GM20000 (cell line): ENCODE results near the gene RPS6KA5.

Experiments
- DNase-seq: peaks from one replicate; pipeline ENCODE4 v3.0.0; 2012; ENCODE audit warnings: low spot score
- TF ChIP-seq, protein P1 (sequence below): IDR thresholded peaks from 2 replicates; pipeline ENCODE4 v1.5.1; 2012; ENCODE audit warnings: mild to moderate bottlenecking, control low read depth; ENCODE audit errors: extremely low read depth, missing control alignments

The RPS6KA5 gene

DNA sequence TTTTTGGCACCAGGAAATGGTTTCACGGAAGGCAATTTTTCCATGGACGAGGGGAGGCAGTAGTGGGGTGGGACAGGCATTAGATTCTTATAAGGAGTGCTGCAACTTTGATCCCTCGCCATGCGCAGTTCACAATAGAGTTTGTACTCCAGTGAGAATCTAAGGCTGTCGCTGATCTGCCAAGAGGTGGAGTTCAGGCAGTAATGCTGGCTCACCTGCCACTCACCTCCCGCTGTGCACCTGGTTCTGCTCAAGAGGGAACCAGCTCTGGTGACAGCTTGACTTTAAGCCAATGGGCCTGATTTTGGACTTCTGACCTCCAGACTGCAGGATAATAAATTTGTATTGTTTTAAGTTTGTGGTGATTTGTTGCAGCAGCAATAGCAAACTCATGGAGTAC is 163.4 kb downstream of the RPS6KA5 start:
- TF ChIP-seq, protein P1, sequence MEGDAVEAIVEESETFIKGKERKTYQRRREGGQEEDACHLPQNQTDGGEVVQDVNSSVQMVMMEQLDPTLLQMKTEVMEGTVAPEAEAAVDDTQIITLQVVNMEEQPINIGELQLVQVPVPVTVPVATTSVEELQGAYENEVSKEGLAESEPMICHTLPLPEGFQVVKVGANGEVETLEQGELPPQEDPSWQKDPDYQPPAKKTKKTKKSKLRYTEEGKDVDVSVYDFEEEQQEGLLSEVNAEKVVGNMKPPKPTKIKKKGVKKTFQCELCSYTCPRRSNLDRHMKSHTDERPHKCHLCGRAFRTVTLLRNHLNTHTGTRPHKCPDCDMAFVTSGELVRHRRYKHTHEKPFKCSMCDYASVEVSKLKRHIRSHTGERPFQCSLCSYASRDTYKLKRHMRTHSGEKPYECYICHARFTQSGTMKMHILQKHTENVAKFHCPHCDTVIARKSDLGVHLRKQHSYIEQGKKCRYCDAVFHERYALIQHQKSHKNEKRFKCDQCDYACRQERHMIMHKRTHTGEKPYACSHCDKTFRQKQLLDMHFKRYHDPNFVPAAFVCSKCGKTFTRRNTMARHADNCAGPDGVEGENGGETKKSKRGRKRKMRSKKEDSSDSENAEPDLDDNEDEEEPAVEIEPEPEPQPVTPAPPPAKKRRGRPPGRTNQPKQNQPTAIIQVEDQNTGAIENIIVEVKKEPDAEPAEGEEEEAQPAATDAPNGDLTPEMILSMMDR: no peak
- no peak for DNase-seq

DNA sequence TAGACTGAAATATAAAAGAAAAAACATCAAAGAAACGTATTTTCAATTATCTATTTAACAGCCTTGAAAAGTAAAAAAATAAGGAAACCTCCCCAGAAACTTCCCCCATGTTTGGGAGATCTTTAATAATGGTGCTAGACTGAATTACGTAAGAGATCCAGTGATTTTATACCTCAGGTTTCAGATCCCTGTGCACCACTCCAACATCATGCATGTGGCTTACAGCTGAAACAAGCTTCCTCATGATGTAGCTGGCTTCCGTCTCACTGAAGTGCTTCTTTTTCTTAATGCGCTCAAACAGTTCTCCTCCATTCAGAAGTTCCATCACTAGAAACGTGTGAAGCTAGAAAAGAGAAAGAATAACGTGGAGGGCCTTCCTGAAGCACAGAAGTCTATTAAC is 166.2 kb downstream of the RPS6KA5 start:
- TF ChIP-seq, protein P1: no peak
- DNase-seq: no peak

DNA sequence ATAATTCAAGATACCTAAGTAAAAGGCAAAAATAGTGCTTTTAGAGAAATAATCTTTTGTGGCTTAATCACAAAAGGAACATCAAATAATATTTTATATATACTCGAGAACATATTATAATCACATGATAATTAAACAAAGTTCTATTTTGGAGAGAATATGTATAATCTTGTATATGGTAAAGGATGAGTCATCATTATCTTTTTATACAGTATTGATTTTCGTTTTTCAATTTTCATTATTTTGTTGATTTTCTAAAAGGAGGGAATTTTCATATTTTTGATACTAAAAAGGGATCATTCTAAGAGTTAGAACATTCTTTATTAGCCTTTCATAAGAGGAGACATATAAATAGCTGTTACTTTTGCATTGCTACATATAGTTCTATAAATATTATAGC is 166.9 kb downstream of the RPS6KA5 start:
- TF ChIP-seq, protein P1: no peak
- no peak for DNase-seq

DNA sequence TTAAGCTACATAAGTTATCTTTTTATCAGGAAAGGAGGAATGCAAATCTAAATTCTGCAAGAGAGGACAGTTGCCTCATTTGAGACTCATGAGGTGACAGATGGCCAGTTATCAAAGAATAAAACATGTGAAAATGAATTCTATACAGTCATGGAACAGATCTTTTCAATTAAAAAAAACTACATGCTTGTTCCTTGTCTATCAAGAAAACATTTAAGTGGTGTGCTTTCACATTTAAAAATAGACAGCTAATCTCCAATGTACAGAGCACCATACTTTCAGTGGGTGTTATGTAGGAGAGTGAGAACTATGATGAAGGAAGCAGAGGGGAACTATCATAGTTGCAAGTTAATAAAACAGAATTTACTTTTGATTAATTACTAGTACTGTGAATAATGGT is 167.5 kb downstream of the RPS6KA5 start:
- no peak for DNase-seq
- TF ChIP-seq, protein P1: no peak

DNA sequence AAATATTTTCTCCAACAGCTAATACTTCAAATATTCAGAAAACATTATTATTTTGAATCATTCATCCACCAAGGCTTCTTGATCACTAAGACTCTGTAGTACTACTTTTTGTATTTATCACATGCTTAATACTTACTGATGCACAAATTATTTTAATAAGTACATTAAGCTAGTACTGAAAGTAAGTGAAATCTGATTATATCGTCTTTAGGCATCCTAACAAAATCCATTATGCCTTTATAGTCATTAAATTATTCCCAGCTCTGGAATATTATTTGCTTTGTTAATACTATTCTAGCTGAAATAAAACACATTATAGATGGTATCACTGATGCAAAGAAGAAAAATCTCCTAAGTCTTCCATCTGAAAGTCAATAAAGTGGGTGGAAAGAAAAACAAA is 169.1 kb downstream of the RPS6KA5 start:
- DNase-seq: no peak
- TF ChIP-seq, protein P1: no peak

DNA sequence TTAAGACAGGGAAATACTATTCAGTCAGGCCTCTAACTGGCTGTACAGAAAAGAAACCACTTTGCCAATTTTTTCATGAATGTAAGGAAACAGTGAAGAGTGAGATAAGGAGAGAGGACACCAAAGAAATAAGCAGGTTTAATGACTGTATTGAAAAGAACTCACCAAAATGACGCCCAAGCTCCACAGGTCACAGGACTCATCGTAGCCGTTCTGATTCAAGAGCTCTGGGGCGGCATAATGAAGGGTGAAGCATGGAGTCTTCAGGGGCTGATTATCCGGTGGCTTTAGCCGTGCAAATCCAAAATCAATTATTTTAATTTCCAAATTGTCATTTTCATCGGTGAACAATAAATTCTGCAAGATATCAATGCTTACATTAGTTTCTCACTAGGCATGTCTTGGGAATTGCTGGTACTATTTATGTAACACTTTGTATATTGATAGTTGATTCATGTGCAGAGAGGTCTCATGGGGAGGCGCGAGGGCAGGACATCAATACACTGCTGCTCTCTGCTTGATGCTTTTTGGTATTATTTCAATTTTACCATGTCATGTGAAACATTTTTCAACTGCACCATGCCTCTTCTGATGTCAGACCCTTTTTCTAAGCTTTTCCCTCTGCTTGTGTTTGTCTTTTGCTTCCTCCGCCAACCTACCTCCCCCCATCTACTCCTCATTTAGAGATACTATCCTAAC is 170.0 kb downstream of the RPS6KA5 start:
- no peak for DNase-seq
- TF ChIP-seq, protein P1: no peak

DNA sequence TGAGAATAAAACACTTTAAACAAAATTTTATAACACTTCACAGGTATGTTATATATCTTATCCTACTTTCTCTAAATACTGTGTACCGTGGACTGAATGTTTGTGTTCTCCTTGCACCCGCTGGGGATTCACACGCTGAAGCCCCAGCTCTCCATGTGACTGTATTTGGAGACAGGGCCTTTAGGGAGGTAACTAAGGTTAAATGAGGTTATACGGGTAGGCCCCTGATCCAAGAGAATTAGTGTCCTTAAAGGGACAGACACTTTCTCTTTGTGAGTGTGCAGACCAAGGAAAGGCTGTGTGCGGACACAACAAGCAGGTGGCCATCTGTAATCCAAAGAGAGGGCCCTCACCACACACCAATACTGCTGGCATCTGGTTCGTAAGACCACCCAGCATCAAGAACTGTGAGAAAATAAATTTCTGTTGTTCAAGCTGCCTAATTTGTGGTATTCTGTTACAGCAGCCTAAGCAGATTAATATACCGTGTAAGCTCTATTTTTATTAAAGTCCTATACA is 174.1 kb downstream of the RPS6KA5 start:
- TF ChIP-seq, protein P1: no peak

More for the DNA sequence above, 174.1 kb downstream of the RPS6KA5 start:
- no peak for DNase-seq
